ENCODE results near the gene TNFAIP6.

The TNFAIP6 gene

GRCh38 chr2:151353995-151354394, 3.4 kb upstream of the TNFAIP6 start:
- no peaks in the 10 kb centered on the region for H3K4me1 ChIP-seq (ENCODE audit: low read length)
- TF ChIP-seq EZH2phosphoT487 (IDR thresholded peaks at IDR 0.05; ENCODE audit: low read depth) = no peak
- no peak for TF ChIP-seq CTCF (IDR thresholded peaks at IDR 0.05; ENCODE audit: low read depth, low read length)
- H3K36me3 ChIP-seq (replicated peaks; ENCODE audit: low read depth, low read length) = no peaks in the 10 kb centered on the region

GRCh38 chr2:151354807-151355206, 2.6 kb upstream of the TNFAIP6 start:
- no peak overlapping the region for H3K4me2 ChIP-seq (ENCODE audit: low read length)
- H3K4me1 ChIP-seq (ENCODE audit: low read length) = no peaks in the 10 kb centered on the region
- no peaks in the 10 kb centered on the region for H3K79me2 ChIP-seq (ENCODE audit: low read length)
- no peak overlapping the region for H3K27ac ChIP-seq (ENCODE audit: low read length)
- no peaks in the 10 kb centered on the region for H4K20me1 ChIP-seq (ENCODE audit: insufficient read depth, low read length)
- no peak overlapping the region for H2AFZ ChIP-seq (ENCODE audit: low read depth, low read length)
- TF ChIP-seq CTCF (IDR thresholded peaks at IDR 0.05; ENCODE audit: low read depth, low read length) (no peak), EZH2phosphoT487 (IDR thresholded peaks at IDR 0.05; ENCODE audit: low read depth) (no peak)
- H3K27me3 ChIP-seq (ENCODE audit: low read depth, low read length) = no peaks in the 10 kb centered on the region
- no peaks in the 10 kb centered on the region for H3K9me3 ChIP-seq (ENCODE audit: insufficient read depth, low read length)
- H3K9ac ChIP-seq (ENCODE audit: low read length) = no peak overlapping the region
- no peak overlapping the region for H3K4me3 ChIP-seq (ENCODE audit: low read length)
- H3K36me3 ChIP-seq (replicated peaks; ENCODE audit: low read depth, low read length) = no peaks in the 10 kb centered on the region

More at GRCh38 chr2:151353995-151354394, 3.4 kb upstream of the TNFAIP6 start:
- Histone ChIP-seq H2AFZ (ENCODE audit: low read depth, low read length) (no peak overlapping the region), H3K9me3 (ENCODE audit: insufficient read depth, low read length) (no peaks in the 10 kb centered on the region), H3K9ac (ENCODE audit: low read length) (no peak overlapping the region), H3K4me3 (ENCODE audit: low read length) (no peak overlapping the region), H4K20me1 (ENCODE audit: insufficient read depth, low read length) (no peaks in the 10 kb centered on the region), H3K79me2 (ENCODE audit: low read length) (no peaks in the 10 kb centered on the region), H3K27me3 (ENCODE audit: low read depth, low read length) (no peaks in the 10 kb centered on the region), H3K4me2 (ENCODE audit: low read length) (no peak overlapping the region), H3K27ac (ENCODE audit: low read length) (no peak overlapping the region)

GRCh38 chr2:151358166-151358970, 976 bp downstream of the TNFAIP6 start:
- Histone ChIP-seq H3K27ac (ENCODE audit: low read length) (no peak overlapping the region), H3K79me2 (ENCODE audit: low read length) (no peaks in the 10 kb centered on the region), H4K20me1 (ENCODE audit: insufficient read depth, low read length) (no peaks in the 10 kb centered on the region), H2AFZ (ENCODE audit: low read depth, low read length) (no peak overlapping the region), H3K4me3 (ENCODE audit: low read length) (no peak overlapping the region), H3K4me2 (ENCODE audit: low read length) (no peak overlapping the region), H3K9ac (ENCODE audit: low read length) (no peak overlapping the region), H3K27me3 (ENCODE audit: low read depth, low read length) (no peaks in the 10 kb centered on the region), H3K36me3 (replicated peaks; ENCODE audit: low read depth, low read length) (no peaks in the 10 kb centered on the region), H3K9me3 (ENCODE audit: insufficient read depth, low read length) (no peaks in the 10 kb centered on the region), H3K4me1 (ENCODE audit: low read length) (no peaks in the 10 kb centered on the region)
- TF ChIP-seq CTCF (IDR thresholded peaks at IDR 0.05; ENCODE audit: low read depth, low read length) (no peak), EZH2phosphoT487 (IDR thresholded peaks at IDR 0.05; ENCODE audit: low read depth) (no peak)

- Histone ChIP-seq H4K20me1 (ENCODE audit: insufficient read depth, low read length) (no peaks in the 10 kb centered on the region), H3K4me2 (ENCODE audit: low read length) (no peak overlapping the region), H3K4me1 (ENCODE audit: low read length) (peaks cover 8% of the 10 kb centered on the region), H3K4me3 (ENCODE audit: low read length) (no peak overlapping the region), H3K9me3 (ENCODE audit: insufficient read depth, low read length) (no peaks in the 10 kb centered on the region), H3K9ac (ENCODE audit: low read length) (no peak overlapping the region), H3K36me3 (replicated peaks; ENCODE audit: low read depth, low read length) (no peaks in the 10 kb centered on the region), H3K27ac (ENCODE audit: low read length) (no peak overlapping the region), H3K79me2 (ENCODE audit: low read length) (no peaks in the 10 kb centered on the region), H3K27me3 (ENCODE audit: low read depth, low read length) (no peaks in the 10 kb centered on the region), H2AFZ (ENCODE audit: low read depth, low read length) (no peak overlapping the region)
- TF ChIP-seq CTCF (IDR thresholded peaks at IDR 0.05; ENCODE audit: low read depth, low read length) = no peak
- no peak for TF ChIP-seq EZH2phosphoT487 (IDR thresholded peaks at IDR 0.05; ENCODE audit: low read depth)
These were observed 2.5 kb downstream of the TNFAIP6 start for GRCh38 chr2:151359768-151360461.

Data from OCI-LY3 (cell line).